Measurements from ENCODE around the gene GRIK3. TPM values are rescaled to one million over a fixed set of nuclear protein-coding genes. Genes with fewer than 3 reads are reported as not detected.

GRIK3 gene
- total and polyA plus RNA-seq, 2 experiments from 2014 or later = under 0.01 TPM; not detected in 1

DNA sequence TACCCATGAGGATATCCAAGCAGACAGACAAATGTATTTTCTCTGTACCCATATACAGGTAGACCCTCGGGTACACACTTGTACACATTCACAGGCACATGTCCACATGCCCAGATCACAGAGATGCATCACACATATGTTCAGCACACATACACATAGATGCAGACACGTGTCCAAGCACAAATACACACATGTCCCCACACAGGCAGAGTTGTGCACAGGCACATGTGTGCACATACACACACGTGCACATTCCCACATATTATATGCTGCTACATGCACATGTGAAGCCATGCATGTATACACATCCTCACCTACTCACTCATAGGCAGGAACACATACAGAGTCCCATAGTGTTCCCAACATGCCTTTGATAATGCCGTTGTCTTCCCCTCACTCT lies 219.5 kb downstream of the GRIK3 start:
- no peaks in the 10 kb centered on the region for H3K9me3 ChIP-seq (ENCODE audit: low read depth)
- peaks cover 2% of the 10 kb centered on the region for H3K27me3 ChIP-seq
- H4K20me1 ChIP-seq (ENCODE audit: insufficient read depth, poor library complexity, severe bottlenecking) = no peaks in the 10 kb centered on the region
- H3K27ac ChIP-seq = no peak overlapping the region
- WGBS (ENCODE audit: low lambda C conversion rate, missing lambda C conversion rate) = 77% methylated on average over 4 of the region's 4 CpGs
- no peaks in the 10 kb centered on the region for H3K36me3 ChIP-seq (replicated peaks; ENCODE audit: insufficient read depth, low read depth)
- no peaks in the 10 kb centered on the region for H3K9me2 ChIP-seq (replicated peaks; ENCODE audit: insufficient read depth)
- TF ChIP-seq EZH2 (IDR thresholded peaks at IDR 0.05; ENCODE audit: borderline replicate concordance) (no peak), EZH2phosphoT487 (IDR thresholded peaks at IDR 0.05; ENCODE audit: low read depth, severe bottlenecking, unreplicated experiment) (no peak)
- TF ChIP-seq, protein P1, sequence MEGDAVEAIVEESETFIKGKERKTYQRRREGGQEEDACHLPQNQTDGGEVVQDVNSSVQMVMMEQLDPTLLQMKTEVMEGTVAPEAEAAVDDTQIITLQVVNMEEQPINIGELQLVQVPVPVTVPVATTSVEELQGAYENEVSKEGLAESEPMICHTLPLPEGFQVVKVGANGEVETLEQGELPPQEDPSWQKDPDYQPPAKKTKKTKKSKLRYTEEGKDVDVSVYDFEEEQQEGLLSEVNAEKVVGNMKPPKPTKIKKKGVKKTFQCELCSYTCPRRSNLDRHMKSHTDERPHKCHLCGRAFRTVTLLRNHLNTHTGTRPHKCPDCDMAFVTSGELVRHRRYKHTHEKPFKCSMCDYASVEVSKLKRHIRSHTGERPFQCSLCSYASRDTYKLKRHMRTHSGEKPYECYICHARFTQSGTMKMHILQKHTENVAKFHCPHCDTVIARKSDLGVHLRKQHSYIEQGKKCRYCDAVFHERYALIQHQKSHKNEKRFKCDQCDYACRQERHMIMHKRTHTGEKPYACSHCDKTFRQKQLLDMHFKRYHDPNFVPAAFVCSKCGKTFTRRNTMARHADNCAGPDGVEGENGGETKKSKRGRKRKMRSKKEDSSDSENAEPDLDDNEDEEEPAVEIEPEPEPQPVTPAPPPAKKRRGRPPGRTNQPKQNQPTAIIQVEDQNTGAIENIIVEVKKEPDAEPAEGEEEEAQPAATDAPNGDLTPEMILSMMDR (IDR thresholded peaks at IDR 0.05; ENCODE audit: poor library complexity) = no peak
- H3K4me3 ChIP-seq = no peak overlapping the region
- H3K4me1 ChIP-seq (ENCODE audit: insufficient read depth) = no peaks in the 10 kb centered on the region
- H2AFZ ChIP-seq = no peak overlapping the region
- no peaks in the 10 kb centered on the region for H3K79me2 ChIP-seq
- no peak for DNase-seq (ENCODE audit: low spot score)
- no peak overlapping the region for H3K4me2 ChIP-seq

DNA sequence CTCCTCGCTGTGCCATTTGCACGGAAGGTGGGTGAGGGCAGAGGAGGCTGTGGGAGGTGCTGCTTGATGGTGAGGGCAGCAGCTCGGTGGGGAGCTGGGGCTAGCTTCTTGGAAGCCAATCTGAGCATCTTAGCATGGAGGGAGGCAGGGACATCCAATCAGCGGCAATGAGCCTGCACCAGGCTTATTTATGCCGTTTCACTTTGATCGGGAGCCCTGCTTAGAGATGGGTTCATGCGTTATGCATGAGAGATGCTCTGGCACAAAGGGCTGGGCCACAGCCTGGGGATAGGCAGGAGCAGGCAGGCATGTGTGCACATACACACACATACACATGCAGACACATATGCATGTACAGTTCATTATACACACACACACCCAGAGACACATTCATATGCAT lies 220.2 kb downstream of the GRIK3 start:
- H4K20me1 ChIP-seq (ENCODE audit: insufficient read depth, poor library complexity, severe bottlenecking) = no peaks in the 10 kb centered on the region
- H3K9me2 ChIP-seq (replicated peaks; ENCODE audit: insufficient read depth) = no peaks in the 10 kb centered on the region
- no peak for DNase-seq (ENCODE audit: low spot score)
- no peaks in the 10 kb centered on the region for H3K4me1 ChIP-seq (ENCODE audit: insufficient read depth)
- H3K4me2 ChIP-seq = no peak overlapping the region
- no peak overlapping the region for H2AFZ ChIP-seq
- H3K27ac ChIP-seq = no peak overlapping the region
- 88% methylated on average over 7 of the region's 7 CpGs for WGBS (ENCODE audit: low lambda C conversion rate, missing lambda C conversion rate)
- TF ChIP-seq EZH2phosphoT487 (IDR thresholded peaks at IDR 0.05; ENCODE audit: low read depth, severe bottlenecking, unreplicated experiment) = no peak
- TF ChIP-seq, protein P1 (IDR thresholded peaks at IDR 0.05; ENCODE audit: poor library complexity) = no peak
- TF ChIP-seq EZH2 (IDR thresholded peaks at IDR 0.05; ENCODE audit: borderline replicate concordance) = no peak
- H3K9me3 ChIP-seq (ENCODE audit: low read depth) = no peaks in the 10 kb centered on the region
- peaks cover 5% of the 10 kb centered on the region for H3K27me3 ChIP-seq
- H3K36me3 ChIP-seq (replicated peaks; ENCODE audit: insufficient read depth, low read depth) = no peaks in the 10 kb centered on the region
- H3K79me2 ChIP-seq = no peaks in the 10 kb centered on the region
- H3K4me3 ChIP-seq = no peak overlapping the region

DNA sequence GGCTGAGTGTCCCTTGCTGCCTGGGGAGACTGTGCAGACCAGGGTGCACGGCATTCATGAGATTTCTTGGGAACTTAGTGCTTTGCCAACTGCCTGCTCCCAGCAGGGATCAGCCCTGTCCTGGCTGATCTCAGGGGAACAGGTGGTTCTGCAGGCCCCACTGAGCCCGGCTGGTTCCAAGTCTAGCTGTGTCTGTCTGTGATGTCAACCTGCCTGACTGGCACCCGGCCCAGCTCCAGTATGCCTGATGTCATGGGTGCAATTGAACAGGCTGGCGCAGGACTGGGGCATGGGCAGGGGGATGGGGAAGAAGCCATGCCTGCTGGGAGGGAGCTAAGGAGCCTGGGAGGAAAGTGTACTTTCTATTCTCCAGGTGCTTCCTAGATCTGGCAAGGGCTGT lies 227.1 kb downstream of the GRIK3 start:
- H3K27ac ChIP-seq = no peak overlapping the region
- no peak overlapping the region for H3K4me2 ChIP-seq
- no peaks in the 10 kb centered on the region for H3K4me1 ChIP-seq (ENCODE audit: insufficient read depth)
- no peaks in the 10 kb centered on the region for H3K9me3 ChIP-seq (ENCODE audit: low read depth)
- H3K36me3 ChIP-seq (replicated peaks; ENCODE audit: insufficient read depth, low read depth) = no peaks in the 10 kb centered on the region
- H3K79me2 ChIP-seq = no peaks in the 10 kb centered on the region
- no peaks in the 10 kb centered on the region for H4K20me1 ChIP-seq (ENCODE audit: insufficient read depth, poor library complexity, severe bottlenecking)
- TF ChIP-seq EZH2phosphoT487 (IDR thresholded peaks at IDR 0.05; ENCODE audit: low read depth, severe bottlenecking, unreplicated experiment) = no peak
- no peak for DNase-seq (ENCODE audit: low spot score)
- no peak overlapping the region for H3K4me3 ChIP-seq
- WGBS (ENCODE audit: low lambda C conversion rate, missing lambda C conversion rate) = 87% methylated on average over 4 of the region's 4 CpGs
- no peaks in the 10 kb centered on the region for H3K9me2 ChIP-seq (replicated peaks; ENCODE audit: insufficient read depth)
- no peak overlapping the region for H2AFZ ChIP-seq
- H3K27me3 ChIP-seq = peaks cover 20% of the 10 kb centered on the region

DNA sequence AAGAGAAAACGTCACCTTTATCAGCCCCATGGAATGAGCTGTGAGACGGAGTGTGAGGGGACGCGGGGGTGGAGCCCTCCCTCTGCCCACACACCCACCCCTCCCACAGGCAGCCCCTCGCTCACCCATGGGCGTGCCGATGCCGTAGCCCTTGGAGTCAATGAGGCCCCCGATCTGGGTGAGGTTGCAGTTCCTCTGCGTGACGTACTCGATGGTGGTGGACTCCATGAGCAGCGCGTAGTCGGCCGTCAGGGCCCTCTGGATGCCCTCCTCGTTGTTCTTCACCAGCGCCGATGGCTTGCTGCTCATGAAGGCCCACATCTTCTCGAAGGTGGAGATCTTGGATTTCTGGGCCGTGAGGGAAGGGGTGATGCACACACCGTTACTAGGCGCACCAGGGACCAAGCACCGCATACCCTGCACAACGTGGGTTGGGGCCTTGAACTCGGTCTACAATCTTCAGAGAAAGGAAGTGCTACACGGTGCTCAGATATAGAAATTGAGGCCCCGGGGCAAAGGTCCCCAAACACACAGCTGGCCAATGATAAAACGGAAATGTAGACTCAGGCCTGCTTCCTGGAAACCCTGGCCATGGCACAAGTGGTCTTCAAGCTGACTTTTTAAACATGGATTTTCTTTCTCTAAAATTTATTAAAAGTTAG lies 228.2 kb downstream of the GRIK3 start:
- TF ChIP-seq, protein P1 (IDR thresholded peaks at IDR 0.05; ENCODE audit: poor library complexity) = no peak
- TF ChIP-seq EZH2 (IDR thresholded peaks at IDR 0.05; ENCODE audit: borderline replicate concordance) (no peak), EZH2phosphoT487 (IDR thresholded peaks at IDR 0.05; ENCODE audit: low read depth, severe bottlenecking, unreplicated experiment) (no peak)
- Histone ChIP-seq H3K9me3 (ENCODE audit: low read depth) (no peaks in the 10 kb centered on the region), H4K20me1 (ENCODE audit: insufficient read depth, poor library complexity, severe bottlenecking) (no peaks in the 10 kb centered on the region), H3K4me3 (no peak overlapping the region), H3K36me3 (replicated peaks; ENCODE audit: insufficient read depth, low read depth) (no peaks in the 10 kb centered on the region), H3K79me2 (no peaks in the 10 kb centered on the region), H3K4me2 (no peak overlapping the region), H3K9me2 (replicated peaks; ENCODE audit: insufficient read depth) (no peaks in the 10 kb centered on the region), H3K27me3 (peaks cover 20% of the 10 kb centered on the region), H2AFZ (no peak overlapping the region), H3K27ac (no peak overlapping the region), H3K4me1 (ENCODE audit: insufficient read depth) (no peaks in the 10 kb centered on the region)
- 94% methylated on average over 27 of the region's 29 CpGs for WGBS (ENCODE audit: low lambda C conversion rate, missing lambda C conversion rate)
- DNase-seq (ENCODE audit: low spot score) = no peak
